ENCODE data around the gene DGCR2.

DGCR2 gene

DNA sequence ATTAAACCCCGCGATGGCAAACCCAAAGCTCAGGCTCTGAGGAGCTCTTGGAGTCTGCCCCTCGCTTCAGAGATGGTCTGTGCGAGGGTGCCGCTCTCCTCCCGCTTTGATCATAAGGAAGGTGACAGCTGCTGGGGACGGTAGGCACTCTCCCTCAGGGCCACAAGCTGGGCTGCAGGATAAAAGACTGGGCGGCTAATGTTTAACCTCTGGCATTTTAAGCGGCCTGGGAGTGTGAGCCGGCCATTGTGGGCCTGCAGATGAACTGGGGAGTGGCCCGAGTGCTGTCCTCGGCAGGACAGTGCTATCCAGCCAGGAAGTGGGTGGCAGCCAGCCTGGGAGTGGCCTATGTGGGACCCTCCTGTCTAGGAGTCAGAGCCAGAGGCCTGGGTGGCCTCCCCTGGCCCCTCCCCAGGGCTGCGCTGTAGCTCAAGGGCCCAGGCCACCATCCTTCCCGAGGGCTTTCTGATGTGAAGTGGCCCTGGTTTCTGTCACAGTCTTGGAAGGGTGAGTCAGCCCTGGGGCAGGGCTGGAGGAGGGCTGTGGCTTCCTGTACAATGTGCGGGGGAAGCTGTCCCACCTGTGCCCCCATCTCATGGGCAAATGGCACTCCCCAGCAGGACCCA lies 127.4 kb downstream of the DGCR2 start:
- no peaks in the 10 kb centered on the region for H3K9me3 ChIP-seq (replicated peaks; ENCODE audit: insufficient read depth, low read length)
- peaks cover 25% of the 10 kb centered on the region for H3K27me3 ChIP-seq (replicated peaks; ENCODE audit: insufficient read depth, low read length)
- H3K4me2 ChIP-seq (ENCODE audit: low read depth, low read length) = no peak overlapping the region
- H3K9me2 ChIP-seq (replicated peaks; ENCODE audit: insufficient read depth, low read length) = no peaks in the 10 kb centered on the region
- H3K9ac ChIP-seq (ENCODE audit: low read length) = no peak overlapping the region
- H3K4me3 ChIP-seq (ENCODE audit: low read length) = no peak overlapping the region
- TF ChIP-seq CTCF (IDR thresholded peaks at IDR 0.05; ENCODE audit: low read length) (no peak), EZH2 (optimal IDR thresholded peaks at IDR 0.05; ENCODE audit: low read depth, low read length) (no peak), EZH2phosphoT487 (IDR thresholded peaks at IDR 0.05; ENCODE audit: low read length) (no peak)
- no peaks in the 10 kb centered on the region for H3K79me2 ChIP-seq (ENCODE audit: low read length)
- no peak for DNase-seq
- no peaks in the 10 kb centered on the region for H3F3A ChIP-seq (ENCODE audit: insufficient read depth, low read length)
- no peaks in the 10 kb centered on the region for H4K20me1 ChIP-seq (ENCODE audit: insufficient read depth, low read length)
- peaks cover 4% of the 10 kb centered on the region; the same call in 1 of the 2 replicates for H3K4me1 ChIP-seq (ENCODE audit: low read length)
- H3K27ac ChIP-seq (ENCODE audit: low read length) = no peak overlapping the region
- no peaks in the 10 kb centered on the region for H3K36me3 ChIP-seq (replicated peaks; ENCODE audit: insufficient read depth, low read length)
- H2AFZ ChIP-seq (ENCODE audit: low read length) = no peak overlapping the region

DNA sequence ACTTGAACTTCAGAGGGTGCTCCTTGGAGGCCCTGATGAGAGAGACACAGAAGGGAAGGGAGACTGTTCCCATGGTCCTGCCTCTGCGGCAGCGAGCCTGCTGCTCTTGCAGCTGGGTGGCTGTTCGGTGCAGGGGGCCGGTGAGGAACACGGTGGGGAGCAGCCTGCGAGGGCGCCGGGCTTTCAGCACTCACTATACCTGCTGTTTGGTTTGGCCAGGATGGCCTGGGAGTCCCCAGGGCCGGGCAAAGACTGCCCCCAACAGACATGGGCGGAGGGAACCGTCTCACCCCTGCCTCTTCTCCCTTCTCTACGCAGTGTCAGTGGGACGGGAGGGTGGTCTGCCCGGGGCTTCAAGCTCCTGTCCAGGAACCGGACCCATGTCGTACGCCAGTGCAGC lies 128.2 kb downstream of the DGCR2 start:
- no peaks in the 10 kb centered on the region for H3K79me2 ChIP-seq (ENCODE audit: low read length)

GRCh38 chr22:18992543-18993198 lies 129.5 kb downstream of the DGCR2 start:
- TF ChIP-seq EZH2phosphoT487 (IDR thresholded peaks at IDR 0.05; ENCODE audit: low read length) = no peak
- no peak for TF ChIP-seq EZH2 (optimal IDR thresholded peaks at IDR 0.05; ENCODE audit: low read depth, low read length)
- no peak for TF ChIP-seq CTCF (IDR thresholded peaks at IDR 0.05; ENCODE audit: low read length)
- Histone ChIP-seq H3K9me3 (replicated peaks; ENCODE audit: insufficient read depth, low read length) (no peaks in the 10 kb centered on the region), H3F3A (ENCODE audit: insufficient read depth, low read length) (no peaks in the 10 kb centered on the region), H4K20me1 (ENCODE audit: insufficient read depth, low read length) (no peaks in the 10 kb centered on the region), H3K4me2 (ENCODE audit: low read depth, low read length) (no peak overlapping the region), H2AFZ (ENCODE audit: low read length) (no peak overlapping the region), H3K4me3 (ENCODE audit: low read length) (no peak overlapping the region), H3K79me2 (ENCODE audit: low read length) (no peaks in the 10 kb centered on the region), H3K27ac (ENCODE audit: low read length) (no peak overlapping the region), H3K27me3 (replicated peaks; ENCODE audit: insufficient read depth, low read length) (peaks cover 25% of the 10 kb centered on the region), H3K9ac (ENCODE audit: low read length) (no peak overlapping the region), H3K9me2 (replicated peaks; ENCODE audit: insufficient read depth, low read length) (no peaks in the 10 kb centered on the region), H3K4me1 (ENCODE audit: low read length) (peaks cover 4% of the 10 kb centered on the region; the same call in 1 of the 2 replicates), H3K36me3 (replicated peaks; ENCODE audit: insufficient read depth, low read length) (no peaks in the 10 kb centered on the region)
- no peak for DNase-seq

More for the DNA sequence above, 128.2 kb downstream of the DGCR2 start:
- Histone ChIP-seq H3K36me3 (replicated peaks; ENCODE audit: insufficient read depth, low read length) (no peaks in the 10 kb centered on the region), H4K20me1 (ENCODE audit: insufficient read depth, low read length) (no peaks in the 10 kb centered on the region), H3K4me3 (ENCODE audit: low read length) (no peak overlapping the region), H2AFZ (ENCODE audit: low read length) (no peak overlapping the region), H3F3A (ENCODE audit: insufficient read depth, low read length) (no peaks in the 10 kb centered on the region), H3K9ac (ENCODE audit: low read length) (no peak overlapping the region), H3K27ac (ENCODE audit: low read length) (no peak overlapping the region), H3K9me3 (replicated peaks; ENCODE audit: insufficient read depth, low read length) (no peaks in the 10 kb centered on the region), H3K4me1 (ENCODE audit: low read length) (peaks cover 4% of the 10 kb centered on the region; the same call in 1 of the 2 replicates), H3K27me3 (replicated peaks; ENCODE audit: insufficient read depth, low read length) (peaks cover 23% of the 10 kb centered on the region), H3K9me2 (replicated peaks; ENCODE audit: insufficient read depth, low read length) (no peaks in the 10 kb centered on the region), H3K4me2 (ENCODE audit: low read depth, low read length) (no peak overlapping the region)
- no peak for DNase-seq
- no peak for TF ChIP-seq EZH2phosphoT487 (IDR thresholded peaks at IDR 0.05; ENCODE audit: low read length)
- no peak for TF ChIP-seq EZH2 (optimal IDR thresholded peaks at IDR 0.05; ENCODE audit: low read depth, low read length)
- no peak for TF ChIP-seq CTCF (IDR thresholded peaks at IDR 0.05; ENCODE audit: low read length)
